IMR-90 (cell line): ENCODE data around the gene MIER1. TPM values are rescaled to one million over a fixed set of nuclear protein-coding genes. Genes with fewer than 3 reads are reported as not detected.

Source experiments
- ATAC-seq: fragments of 200-7000 bp; cut with Tn5 transposase; 2 replicates; pipeline ENCODE4 v1.9.1; 2020; ENCODE audit warnings: low read depth, mild to moderate bottlenecking, moderate library complexity
- BruUV-seq: library from RNA; stranded (reverse); fragments of 400-500 nt; replicated peaks from 2 replicates; lab custom pipeline; 2021; lab: Mats Ljungman, UMichigan
- CTCF ChIA-PET: fragments of 300-600 bp; formaldehyde crosslinking; extraction: SDS; loops from one replicate; lab custom pipeline; 2021; ENCODE audit warnings: antibody characterized with exemption; lab: Yijun Ruan, JAX
- POLR2A ChIA-PET: fragments of 300-600 bp; sonication (Branson Sonifier 250); formaldehyde crosslinking; loops from one replicate; lab custom pipeline; 2022; ENCODE audit warnings: antibody characterized with exemption; ENCODE audit not compliant: unreplicated experiment; lab: Charles Lee
- DNase-seq: peaks from one replicate; pipeline ENCODE4 v3.0.0; 2013
- H2AFZ ChIP-seq: replicated peaks from 2 replicates; pipeline ENCODE3; 2013; ENCODE audit warnings: low read length, mild to moderate bottlenecking; ENCODE audit not compliant: poor library complexity
- H2AK5ac ChIP-seq: 2 replicates; pipeline ENCODE4 v1.6.1; 2013; ENCODE audit warnings: low read depth, low read length, inconsistent platforms
- H2AK9ac ChIP-seq: replicated peaks from 2 replicates; pipeline ENCODE3; 2013; ENCODE audit warnings: mild to moderate bottlenecking, low read depth, low read length, moderate library complexity; ENCODE audit not compliant: poor library complexity
- H2BK120ac ChIP-seq: 2 replicates; pipeline ENCODE4 v1.6.1; 2013; ENCODE audit warnings: low read depth, low read length, inconsistent platforms
- H2BK15ac ChIP-seq: 3 replicates; pipeline ENCODE4 v1.6.1; 2013; ENCODE audit warnings: low read depth, low read length, inconsistent platforms
- H2BK20ac ChIP-seq: 2 replicates; pipeline ENCODE4 v1.6.1; 2013; ENCODE audit warnings: low read depth, mild to moderate bottlenecking, inconsistent platforms, low read length, moderate library complexity
- H2BK5ac ChIP-seq: 2 replicates; pipeline ENCODE4 v1.6.1; 2013; ENCODE audit warnings: mild to moderate bottlenecking, low read depth, low read length, inconsistent platforms; ENCODE audit not compliant: poor library complexity, severe bottlenecking
- H3K14ac ChIP-seq: replicated peaks from 2 replicates; pipeline ENCODE4 v1.6.1; 2013; ENCODE audit warnings: low read depth, low read length, inconsistent platforms
- H3K18ac ChIP-seq: 2 replicates; pipeline ENCODE4 v1.6.1; 2013; ENCODE audit warnings: low read depth, low read length, control low read depth
- H3K23ac ChIP-seq: 2 replicates; pipeline ENCODE4 v1.6.1; 2013; ENCODE audit warnings: low read depth, low read length, inconsistent platforms
- H3K27ac ChIP-seq: 2 replicates; pipeline ENCODE4 v1.5.1; 2013; ENCODE audit warnings: mild to moderate bottlenecking, control low read depth, low read length; ENCODE audit not compliant: insufficient read depth
- H3K27me3 ChIP-seq: 2 replicates; pipeline ENCODE4 v1.6.1; 2013; ENCODE audit warnings: low read length; ENCODE audit not compliant: control insufficient read depth, insufficient read depth
- H3K36me3 ChIP-seq: 2 replicates; pipeline ENCODE4 v1.6.1; 2013; ENCODE audit warnings: low read length, mixed read lengths; ENCODE audit not compliant: control insufficient read depth, insufficient read depth
- H3K4ac ChIP-seq: 2 replicates; pipeline ENCODE4 v1.6.1; 2013; ENCODE audit warnings: low read depth, low read length, inconsistent platforms
- H3K4me1 ChIP-seq: 2 replicates; pipeline ENCODE4 v1.6.1; 2013; ENCODE audit warnings: low read length, mixed read lengths; ENCODE audit not compliant: control insufficient read depth, insufficient read depth
- H3K4me2 ChIP-seq: 2 replicates; pipeline ENCODE4 v1.6.1; 2013; ENCODE audit warnings: low read depth, mild to moderate bottlenecking, control low read depth, low read length, moderate library complexity
- H3K4me3 ChIP-seq: 2 replicates; pipeline ENCODE4 v1.5.1; 2013; ENCODE audit warnings: low read depth, mild to moderate bottlenecking, control low read depth, low read length, moderate library complexity; ENCODE audit not compliant: insufficient read depth
- H3K56ac ChIP-seq: 2 replicates; pipeline ENCODE4 v1.6.1; 2013; ENCODE audit warnings: low read length, inconsistent platforms; ENCODE audit not compliant: insufficient read depth; ENCODE audit errors: extremely low read depth
- H3K79me1 ChIP-seq, 2 experiments: 2 replicates each; pipeline ENCODE4 v1.6.1; 2013; ENCODE audit warnings: low read length in 2 of 2, inconsistent platforms in 1 of 2, low read depth in 1 of 2
- H3K9ac ChIP-seq: 2 replicates; pipeline ENCODE4 v1.6.1; 2013; ENCODE audit warnings: low read depth, low read length, control low read depth
- H3K9me1 ChIP-seq: 2 replicates; pipeline ENCODE4 v1.6.1; 2013; ENCODE audit warnings: low read length, inconsistent platforms; ENCODE audit not compliant: insufficient read depth
- H3K9me3 ChIP-seq: 2 replicates; pipeline ENCODE4 v1.6.1; 2013; ENCODE audit warnings: low read length; ENCODE audit not compliant: control insufficient read depth, insufficient read depth
- H4K20me1 ChIP-seq: 2 replicates; pipeline ENCODE4 v1.6.1; 2013; ENCODE audit warnings: low read length, inconsistent platforms; ENCODE audit not compliant: insufficient read depth
- H4K5ac ChIP-seq: 2 replicates; pipeline ENCODE4 v1.6.1; 2013; ENCODE audit warnings: mild to moderate bottlenecking, low read depth, low read length, control low read depth
- H4K8ac ChIP-seq, 2 experiments: 2 replicates each; pipeline ENCODE4 v1.6.1; 2013; ENCODE audit warnings: low read depth in 2 of 2, low read length in 2 of 2, control low read depth in 1 of 2, inconsistent platforms in 1 of 2
- H4K91ac ChIP-seq: 2 replicates; pipeline ENCODE4 v1.6.1; 2013; ENCODE audit warnings: low read depth, low read length, inconsistent platforms; ENCODE audit not compliant: insufficient read depth
- BHLHE40 ChIP-seq: fragments of 150-350 bp; IDR thresholded peaks from 2 replicates; pipeline ENCODE4 v1.6.1; 2016; ENCODE audit warnings: mild to moderate bottlenecking, low read depth, low read length
- CEBPB ChIP-seq: IDR thresholded peaks from 2 replicates; pipeline ENCODE4 v1.6.1; 2012; ENCODE audit warnings: low read depth, low read length, improper control_type of control experiment
- CHD1 ChIP-seq: IDR thresholded peaks from 2 replicates; pipeline ENCODE4 v1.6.1; 2012; ENCODE audit warnings: low read depth, low read length, improper control_type of control experiment
- FOS ChIP-seq: fragments of 150-350 bp; IDR thresholded peaks from 2 replicates; pipeline ENCODE4 v1.6.1; 2016; ENCODE audit warnings: low read depth, low read length
- MAFK ChIP-seq: IDR thresholded peaks from 2 replicates; pipeline ENCODE4 v1.6.1; 2012; ENCODE audit warnings: low read depth, low read length, improper control_type of control experiment
- MAZ ChIP-seq: IDR thresholded peaks from 2 replicates; pipeline ENCODE4 v1.6.1; 2012; ENCODE audit warnings: low read depth, mild to moderate bottlenecking, low read length, improper control_type of control experiment, moderate library complexity, borderline replicate concordance
- NFE2L2 ChIP-seq: fragments of 150-350 bp; IDR thresholded peaks from 2 replicates; pipeline ENCODE4 v1.6.1; 2016; ENCODE audit warnings: low read depth, mild to moderate bottlenecking, low read length
- RAD21 ChIP-seq: IDR thresholded peaks from 2 replicates; pipeline ENCODE4 v1.6.1; 2012; ENCODE audit warnings: low read length, improper control_type of control experiment
- RCOR1 ChIP-seq: IDR thresholded peaks from 2 replicates; pipeline ENCODE4 v1.6.1; 2012; ENCODE audit warnings: mild to moderate bottlenecking, low read length, improper control_type of control experiment; ENCODE audit not compliant: insufficient replicate concordance
- RFX5 ChIP-seq: IDR thresholded peaks from 2 replicates; pipeline ENCODE4 v1.8.0; 2012; ENCODE audit warnings: low read depth, mild to moderate bottlenecking, low read length, moderate library complexity
- SMC3 ChIP-seq: fragments of 150-350 bp; IDR thresholded peaks from 2 replicates; pipeline ENCODE4 v1.6.1; 2016; ENCODE audit warnings: low read depth, mild to moderate bottlenecking, antibody characterized with exemption, low read length, moderate library complexity
- dilution Hi-C: fragments of 300-500 bp; cut with HindIII; formaldehyde crosslinking; loops from one replicate; pipeline ENCODE4 v1.14.3; 2018; ENCODE audit warnings: low sequenced_read_pairs; ENCODE audit not compliant: unreplicated experiment
- in situ Hi-C: fragments of 300-500 bp; cut with MboI; formaldehyde crosslinking; loops from 3 replicates; pipeline ENCODE4 v1.14.3; 2019; ENCODE audit warnings: low sequenced_read_pairs, inconsistent platforms, mixed read lengths
- intact Hi-C: fragments of 100-400 bp; cut with micrococcal nuclease; formaldehyde crosslinking; loops from 2 replicates; pipeline ENCODE4 v1.10.0; 2022
- polyA plus RNA-seq, 3 experiments: library from polyadenylated mRNA; depleted of rRNA; stranded (reverse); fragments of >200 nt; gene quantifications; 2 replicates each; pipeline ENCODE4 v1.2.3, GENCODE V29; 2012; ENCODE audit warnings: low replicate concordance in 1 of 3
- total RNA-seq: library from RNA; depleted of rRNA; stranded (reverse); fragments of >200 nt; gene quantifications from 2 replicates; pipeline ENCODE4 v1.2.3, GENCODE V29; 2012
- TF ChIP-seq, protein P1 (sequence below): fragments of 150-350 bp; IDR thresholded peaks from 2 replicates; pipeline ENCODE4 v1.6.1; 2017; ENCODE audit warnings: mild to moderate bottlenecking, antibody characterized with exemption, low read length, low read depth

Gene MIER1
- total and polyA plus RNA-seq, 2 of the 4 experiments (the other 2 are of a cell fraction): 5.0 to 11.5 TPM

DNA sequence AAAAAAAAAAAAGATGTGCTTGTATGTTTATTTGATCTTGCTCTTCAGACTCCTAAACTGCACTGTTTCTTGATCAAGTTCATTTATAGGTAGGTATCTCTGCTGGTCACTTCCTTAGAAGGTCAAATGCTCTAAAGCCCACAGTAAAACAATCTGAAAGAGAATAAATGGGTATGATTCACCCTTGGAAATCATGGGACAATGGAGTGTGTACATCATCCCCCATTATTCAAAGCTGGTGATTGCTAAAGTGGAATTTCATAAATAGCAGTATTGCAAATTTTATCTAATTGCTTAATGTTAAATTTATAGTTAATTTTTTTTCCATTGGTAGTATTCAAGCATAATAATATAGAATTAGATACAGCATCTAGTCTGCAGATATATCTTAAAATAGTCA is 53.4 kb downstream of the MIER1 start:
- no peak overlapping the region for H3K27ac ChIP-seq
- H3K4me3 ChIP-seq: no peak overlapping the region
- TF ChIP-seq CHD1 (no peak), SMC3 (no peak), RFX5 (no peak), BHLHE40 (no peak), NFE2L2 (no peak), MAZ (no peak), FOS (no peak), MAFK (no peak), RAD21 (no peak), RCOR1 (no peak), CEBPB (no peak)
- TF ChIP-seq, protein P1, sequence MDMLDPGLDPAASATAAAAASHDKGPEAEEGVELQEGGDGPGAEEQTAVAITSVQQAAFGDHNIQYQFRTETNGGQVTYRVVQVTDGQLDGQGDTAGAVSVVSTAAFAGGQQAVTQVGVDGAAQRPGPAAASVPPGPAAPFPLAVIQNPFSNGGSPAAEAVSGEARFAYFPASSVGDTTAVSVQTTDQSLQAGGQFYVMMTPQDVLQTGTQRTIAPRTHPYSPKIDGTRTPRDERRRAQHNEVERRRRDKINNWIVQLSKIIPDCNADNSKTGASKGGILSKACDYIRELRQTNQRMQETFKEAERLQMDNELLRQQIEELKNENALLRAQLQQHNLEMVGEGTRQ: no peak
- H3K4me1 ChIP-seq: no peaks in the 10 kb centered on the region
- no peak overlapping the region for H4K91ac ChIP-seq
- no peak overlapping the region for H3K14ac ChIP-seq
- no peak overlapping the region for H3K4ac ChIP-seq
- ATAC-seq: no peak
- H3K18ac ChIP-seq: no peak overlapping the region
- intact Hi-C loops: no loop called here
- no peak overlapping the region for H3K23ac ChIP-seq
- no TSS peak for BruUV-seq
- H2BK120ac ChIP-seq: no peak overlapping the region
- no peak overlapping the region for H2AK9ac ChIP-seq
- ChIA-PET POLR2A (no interaction called here), CTCF (interaction anchor here (0.7 to 1.3 kb wide), 2 partner anchors 32 to 171 kb away, joined by 3 to 4 read pairs; no protein-coding TSS in a partner anchor)
- peaks cover 14% of the 10 kb centered on the region for H3K36me3 ChIP-seq
- no peak overlapping the region for H4K8ac ChIP-seq
- H4K5ac ChIP-seq: no peak overlapping the region
- no peaks in the 10 kb centered on the region for H3K9me1 ChIP-seq
- no peak overlapping the region for H2BK20ac ChIP-seq
- no peak overlapping the region for H2AFZ ChIP-seq
- dilution Hi-C loops: no loop called here
- no peak overlapping the region for H3K9ac ChIP-seq
- H3K4me2 ChIP-seq: no peak overlapping the region
- peaks cover 0 to 14% of the 10 kb centered on the region in 2 experiments; a peak in 3 of 4 replicates for H3K79me1 ChIP-seq
- no peak for DNase-seq
- H2BK5ac ChIP-seq: no peak overlapping the region
- no peaks in the 10 kb centered on the region for H3K9me3 ChIP-seq
- in situ Hi-C loops: no loop called here
- no peak overlapping the region for H3K56ac ChIP-seq
- H2BK15ac ChIP-seq: no peak overlapping the region
- H4K20me1 ChIP-seq: no peaks in the 10 kb centered on the region; the same call in 1 of the 2 replicates
- H3K27me3 ChIP-seq: no peaks in the 10 kb centered on the region
- H2AK5ac ChIP-seq: no peak overlapping the region
